ENCODE measurements around the gene PRSS57.

GRCh38 chr19:662962-663681 lies 32.1 kb downstream of the PRSS57 start, which contains the start of gene RNF126:
- no peak for TF ChIP-seq CTCF (conservative IDR thresholded peaks at IDR 0.05; ENCODE audit: low read length)
- TF ChIP-seq EZH2phosphoT487 (IDR thresholded peaks at IDR 0.05; ENCODE audit: borderline replicate concordance, low read depth, low read length): no peak
